ENCODE measurements around the gene PANK2. TPM values are rescaled to one million over a fixed set of nuclear protein-coding genes. Genes with fewer than 3 reads are reported as not detected.

Gene PANK2
- total RNA-seq, 1 experiment from 2014 or later, result 41.6 TPM

- H4K20me1 ChIP-seq (ENCODE audit: insufficient read depth), result no peaks in the 10 kb centered on the region
- no peak overlapping the region for H2AFZ ChIP-seq (ENCODE audit: low read depth, low read length, poor library complexity, severe bottlenecking)
- intact Hi-C loops (cut with micrococcal nuclease), result no loop called here
- H3K36me3 ChIP-seq (ENCODE audit: control insufficient read depth in 1 of 2, insufficient read depth in 2 of 2, low read length in 2 of 2), result no peaks in the 10 kb centered on the region
- TF ChIP-seq SRF (IDR thresholded peaks at IDR 0.05; ENCODE audit: low read depth) (no peak), SIN3A (IDR thresholded peaks at IDR 0.05; ENCODE audit: low read depth) (no peak), EZH2 (IDR thresholded peaks at IDR 0.05) (no peak), ATF3 (IDR thresholded peaks at IDR 0.05) (no peak), ZNF274 (IDR thresholded peaks at IDR 0.05; ENCODE audit: low read depth, low read length) (no peak), POLR2A (IDR thresholded peaks at IDR 0.05; ENCODE audit: borderline replicate concordance, extremely low read depth, insufficient read depth, insufficient read length) (no peak), ZBTB33 (IDR thresholded peaks at IDR 0.05; ENCODE audit: extremely low read depth, insufficient replicate concordance, low read length) (no peak), EZH2phosphoT487 (IDR thresholded peaks at IDR 0.05; ENCODE audit: borderline replicate concordance) (no peak), POLR2AphosphoS5 (IDR thresholded peaks at IDR 0.05; ENCODE audit: low read depth, low read length) (no peak), MAX (IDR thresholded peaks at IDR 0.05) (no peak), RAD21 (IDR thresholded peaks at IDR 0.05; ENCODE audit: low read depth) (no peak), CBX3 (IDR thresholded peaks at IDR 0.05; ENCODE audit: low read depth) (no peak), SP1 (IDR thresholded peaks at IDR 0.05; ENCODE audit: low read depth) (no peak), EGR1 (IDR thresholded peaks at IDR 0.05; ENCODE audit: low read depth) (no peak), JUND (IDR thresholded peaks at IDR 0.05) (no peak), CEBPB (IDR thresholded peaks at IDR 0.05; ENCODE audit: low read depth) (no peak), CTCF (IDR thresholded peaks at IDR 0.05 in 2 of 3, conservative IDR thresholded peaks at IDR 0.05 in 1 of 3; ENCODE audit: borderline replicate concordance in 1 of 3, insufficient read depth in 1 of 3, low read depth in 2 of 3, low read length in 2 of 3) (no peak), TCF7L2 (IDR thresholded peaks at IDR 0.05; ENCODE audit: borderline replicate concordance, extremely low read depth, insufficient read depth, insufficient read length) (no peak), YY1 (IDR thresholded peaks at IDR 0.05; ENCODE audit: extremely low read depth, insufficient replicate concordance, low read depth, low read length) (no peak), FOSL1 (IDR thresholded peaks at IDR 0.05; ENCODE audit: low read depth) (no peak)
- no peak overlapping the region for H3K4me3 ChIP-seq (replicated peaks in 1 of 2; ENCODE audit: low read depth in 1 of 2, low read length in 2 of 2)
- H3K4me1 ChIP-seq (ENCODE audit: control insufficient read depth in 1 of 2, insufficient read depth in 2 of 2, low read length in 2 of 2), result no peaks in the 10 kb centered on the region
- H3K9ac ChIP-seq (ENCODE audit: low read length), result no peak overlapping the region
- RAD21 ChIA-PET (ENCODE audit: low non-redundant PET in 1 of 2, low total read pairs in 2 of 2, uncharacterized antibody in 2 of 2, unreplicated experiment in 2 of 2), result no interaction called here
- ATAC-seq (no peak), DNase-seq (ENCODE audit: low read depth, low spot score) (no peak)
- no peaks in the 10 kb centered on the region for H3K79me2 ChIP-seq (ENCODE audit: insufficient read depth, low read length)
- H3K27ac ChIP-seq (ENCODE audit: low read depth, low read length), result no peak overlapping the region
- H3K9me3 ChIP-seq (ENCODE audit: control insufficient read depth in 1 of 2, insufficient read depth in 1 of 2, low read depth in 1 of 2, low read length in 2 of 2), result no peaks in the 10 kb centered on the region
- H3K4me2 ChIP-seq (ENCODE audit: low read length), result no peak overlapping the region
- H3K27me3 ChIP-seq (ENCODE audit: insufficient read depth, low read length), result no peaks in the 10 kb centered on the region
- BruUV-seq (replicated peaks), result no TSS peak
- CTCF ChIA-PET, result no interaction called here
- H3K9me2 ChIP-seq (ENCODE audit: insufficient read depth), result no peaks in the 10 kb centered on the region
- POLR2A ChIA-PET, result interaction anchor here (1.4 kb wide), 1 partner anchor 39 kb away, joined by 3 read pairs; no protein-coding TSS in a partner anchor
These were observed 80.8 kb downstream of the PANK2 start for GRCh38 chr20:3970016-3970415.
